WTC11 (cell line): ENCODE results near the gene SLCO1B1.

ENCODE experiments used
- ESRRA ChIP-seq: sonication (generic); formaldehyde crosslinking; IDR thresholded peaks from 2 replicates; pipeline ENCODE4 v1.8.1; 2022; ENCODE audit warnings: mild to moderate bottlenecking, missing genetic modification reagents, borderline replicate concordance
- NFE2L1 ChIP-seq: sonication (generic); formaldehyde crosslinking; IDR thresholded peaks from 2 replicates; pipeline ENCODE4 v1.8.1; 2023; ENCODE audit warnings: missing genetic modification reagents
- ZBTB21 ChIP-seq: sonication (generic); formaldehyde crosslinking; IDR thresholded peaks from 2 replicates; pipeline ENCODE4 v1.8.1; 2023; ENCODE audit warnings: mild to moderate bottlenecking, missing genetic modification reagents, borderline replicate concordance
- TF ChIP-seq, protein P1 (sequence below): fragments of 200-600 bp; IDR thresholded peaks from 2 replicates; pipeline ENCODE4 v1.8.0; 2022; ENCODE audit warnings: antibody characterized with exemption

DNA sequence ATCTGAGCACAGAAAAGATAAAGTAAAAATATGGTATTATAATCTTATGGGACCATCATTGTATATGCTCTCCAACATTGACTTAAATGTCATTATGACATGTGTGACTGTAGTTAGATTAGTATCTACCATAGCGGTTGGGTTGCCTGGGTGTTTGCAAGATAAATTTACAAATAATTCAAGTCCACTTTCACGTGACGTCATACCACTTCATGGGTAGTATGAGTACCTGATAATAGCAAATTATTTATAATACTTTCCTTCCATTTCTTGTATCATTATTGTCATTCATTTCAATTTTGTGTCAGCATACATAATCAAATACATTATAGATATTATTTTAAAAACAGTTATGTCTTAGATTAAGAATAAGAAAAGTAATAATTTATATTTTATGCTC lies 20.2 kb downstream of the SLCO1B1 start:
- TF ChIP-seq, protein P1, sequence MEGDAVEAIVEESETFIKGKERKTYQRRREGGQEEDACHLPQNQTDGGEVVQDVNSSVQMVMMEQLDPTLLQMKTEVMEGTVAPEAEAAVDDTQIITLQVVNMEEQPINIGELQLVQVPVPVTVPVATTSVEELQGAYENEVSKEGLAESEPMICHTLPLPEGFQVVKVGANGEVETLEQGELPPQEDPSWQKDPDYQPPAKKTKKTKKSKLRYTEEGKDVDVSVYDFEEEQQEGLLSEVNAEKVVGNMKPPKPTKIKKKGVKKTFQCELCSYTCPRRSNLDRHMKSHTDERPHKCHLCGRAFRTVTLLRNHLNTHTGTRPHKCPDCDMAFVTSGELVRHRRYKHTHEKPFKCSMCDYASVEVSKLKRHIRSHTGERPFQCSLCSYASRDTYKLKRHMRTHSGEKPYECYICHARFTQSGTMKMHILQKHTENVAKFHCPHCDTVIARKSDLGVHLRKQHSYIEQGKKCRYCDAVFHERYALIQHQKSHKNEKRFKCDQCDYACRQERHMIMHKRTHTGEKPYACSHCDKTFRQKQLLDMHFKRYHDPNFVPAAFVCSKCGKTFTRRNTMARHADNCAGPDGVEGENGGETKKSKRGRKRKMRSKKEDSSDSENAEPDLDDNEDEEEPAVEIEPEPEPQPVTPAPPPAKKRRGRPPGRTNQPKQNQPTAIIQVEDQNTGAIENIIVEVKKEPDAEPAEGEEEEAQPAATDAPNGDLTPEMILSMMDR = no peak
- TF ChIP-seq NFE2L1 (no peak), ESRRA (CRISPR knock-in tag) (no peak), ZBTB21 (CRISPR knock-in tag) (no peak)
